Psoas muscle (tissue), 8 donors: ENCODE results near the gene TMEM59L. TPM values are rescaled to one million over a fixed set of nuclear protein-coding genes. Genes with fewer than 3 reads are reported as not detected.
"Not testable (repeated sequence)": the region's sequence is repeated elsewhere in the genome, so short reads cannot be mapped to it uniquely, and the experiment has no call there.

ENCODE experiments used
- ATAC-seq, 4 donors: fragments of 200-7000 bp; cut with Tn5 transposase; one replicate each; pipeline ENCODE4 v1.9.1; 2020; ENCODE audit warnings: moderate library complexity in 3 of 4, mild to moderate bottlenecking in 2 of 4
- DNase-seq, 2 donors: peaks; one replicate each; pipeline ENCODE4 v3.0.0-alpha.2; 2020
- H3K27ac ChIP-seq: fragments of 200-600 bp; one replicate; pipeline ENCODE4 v1.8.0; 2022
- H3K27me3 ChIP-seq, 3 donors: fragments of 200-600 bp in 1 of 3; one replicate each; pipeline versions ENCODE4 v1.6.1 to v1.8.0; 2013 to 2022; ENCODE audit warnings: low read length in 2 of 3, mild to moderate bottlenecking in 2 of 3, moderate library complexity in 1 of 3; ENCODE audit not compliant: insufficient read depth in 3 of 3
- H3K36me3 ChIP-seq, 2 donors: fragments of 200-600 bp in 1 of 2; one replicate each; pipeline versions ENCODE4 v1.6.1 to v1.8.0; 2013 to 2022; ENCODE audit warnings: low read depth in 1 of 2, mild to moderate bottlenecking in 1 of 2, moderate library complexity in 1 of 2; ENCODE audit not compliant: insufficient read depth in 1 of 2
- H3K4me1 ChIP-seq: fragments of 200-600 bp; one replicate; pipeline ENCODE4 v1.8.0; 2022
- H3K4me3 ChIP-seq: fragments of 200-600 bp; one replicate; pipeline ENCODE4 v1.8.0; 2022; ENCODE audit warnings: mild to moderate bottlenecking
- H3K9me3 ChIP-seq: fragments of 200-600 bp; one replicate; pipeline ENCODE4 v1.8.0; 2022
- WGBS, 3 donors: extraction: QIAGEN DNeasy Blood & Tissue Kit; methylation state at CpG; one replicate each; pipeline versions ENCODE4 v1.1.6 to v1.1.7; 2013; 5-methylcytosine and 5-hydroxymethylcytosine counted together
- intact Hi-C, 2 donors: fragments of 100-400 bp; cut with DNase I; formaldehyde crosslinking; loops; one replicate each; pipeline versions ENCODE4 v1.11.0 to v1.14.2; 2022
- polyA plus RNA-seq, 3 donors: library from polyadenylated mRNA; stranded (reverse); fragments of 200-250 nt; gene quantifications; one replicate each; pipeline ENCODE4 v1.2.3, GENCODE V29; 2013
- total RNA-seq, 4 donors: library from RNA; stranded (reverse); fragmentation: NEBNext Ultra II Directional in 2 of 4; extraction: Animal tissue kit (Norgen Biotek cat#: 25700) in 2 of 4; gene quantifications; one replicate each; pipeline versions ENCODE4 v1.2.1 to v1.2.4, GENCODE V29; 2021 to 2023
- TF ChIP-seq, protein P1 (sequence below): fragments of 200-600 bp; IDR thresholded peaks from one replicate; pipeline ENCODE4 v1.8.0; 2022; ENCODE audit warnings: antibody characterized with exemption
- donor health status: healthy with polysubstance abuse.
- donor health status: DM: no; HTN: no; CAD: no; lungs with moderate emphysema.
- donor health status: Bipolar disorder and iron deficiency.
- donor health status: healthy.
- donor health status: DM: yes; HTN: yes; CAD: no.
- donor health status: DM: no; HTN: no; CAD: no.
- donor health status: DM: no; HTN: no; CAD: no.
- donor health status: DM: yes; HTN: yes; CAD: no.

TMEM59L gene
- total and polyA plus RNA-seq, 7 donors, result 0.79 to 4.8 (median 2.5) TPM

DNA sequence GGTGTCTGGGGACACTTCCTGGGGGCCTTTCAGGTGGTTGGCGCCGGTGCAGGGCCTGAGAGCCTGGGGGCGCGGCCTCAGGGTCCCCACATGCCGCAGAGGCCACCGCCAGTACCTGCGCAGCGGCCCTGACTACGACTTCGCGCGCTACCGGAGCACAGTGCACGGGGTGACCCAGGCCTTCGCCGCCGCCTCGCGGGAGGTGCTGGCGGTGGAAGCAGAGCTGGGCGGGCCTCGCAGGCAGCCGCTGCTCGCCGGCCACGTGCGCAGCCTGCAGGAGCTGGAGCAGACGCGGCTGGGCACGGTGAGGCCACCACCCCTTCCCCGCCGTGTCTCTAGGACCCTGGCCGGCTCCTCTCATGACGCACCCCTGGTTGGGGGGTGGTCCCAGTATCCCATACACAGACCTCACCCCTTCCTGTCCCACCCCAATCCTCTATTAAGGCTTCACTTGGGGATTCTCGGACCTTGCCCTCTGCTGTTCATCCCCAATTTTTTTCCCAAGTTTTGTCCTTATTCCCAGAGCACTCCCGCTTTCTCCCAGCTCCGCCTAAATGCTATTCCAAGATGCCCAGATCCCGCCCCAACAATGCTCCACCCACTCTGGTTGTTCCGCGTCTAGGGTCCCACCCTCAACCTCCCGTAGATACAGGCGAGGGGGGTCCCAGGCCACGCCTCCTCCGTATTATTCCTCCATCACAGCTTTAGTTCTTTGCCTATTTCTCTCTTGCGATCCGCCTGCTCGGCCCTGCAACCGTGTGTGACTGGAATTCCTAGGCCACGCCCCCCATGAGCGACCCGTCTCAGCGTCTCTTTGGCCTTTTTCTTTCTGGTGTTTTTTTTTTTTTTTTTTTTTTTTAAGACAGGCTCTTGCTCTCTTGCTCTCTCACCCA is 23.0 kb upstream of the TMEM59L start:
- 11 to 16% (median 12%) methylated on average over 43 to 52 of the region's 52 CpGs for WGBS, 3 donors

GRCh38 chr19:18590273-18591272 is 22.1 kb upstream of the TMEM59L start:
- H3K27me3 ChIP-seq, result no peaks in the 10 kb centered on the region
- DNase-seq, result peak; percentile 76 to 87
- WGBS, 3 donors, result 52 to 66% (median 56%) methylated on average over 40 of the region's 40 CpGs
- TF ChIP-seq, protein P1, sequence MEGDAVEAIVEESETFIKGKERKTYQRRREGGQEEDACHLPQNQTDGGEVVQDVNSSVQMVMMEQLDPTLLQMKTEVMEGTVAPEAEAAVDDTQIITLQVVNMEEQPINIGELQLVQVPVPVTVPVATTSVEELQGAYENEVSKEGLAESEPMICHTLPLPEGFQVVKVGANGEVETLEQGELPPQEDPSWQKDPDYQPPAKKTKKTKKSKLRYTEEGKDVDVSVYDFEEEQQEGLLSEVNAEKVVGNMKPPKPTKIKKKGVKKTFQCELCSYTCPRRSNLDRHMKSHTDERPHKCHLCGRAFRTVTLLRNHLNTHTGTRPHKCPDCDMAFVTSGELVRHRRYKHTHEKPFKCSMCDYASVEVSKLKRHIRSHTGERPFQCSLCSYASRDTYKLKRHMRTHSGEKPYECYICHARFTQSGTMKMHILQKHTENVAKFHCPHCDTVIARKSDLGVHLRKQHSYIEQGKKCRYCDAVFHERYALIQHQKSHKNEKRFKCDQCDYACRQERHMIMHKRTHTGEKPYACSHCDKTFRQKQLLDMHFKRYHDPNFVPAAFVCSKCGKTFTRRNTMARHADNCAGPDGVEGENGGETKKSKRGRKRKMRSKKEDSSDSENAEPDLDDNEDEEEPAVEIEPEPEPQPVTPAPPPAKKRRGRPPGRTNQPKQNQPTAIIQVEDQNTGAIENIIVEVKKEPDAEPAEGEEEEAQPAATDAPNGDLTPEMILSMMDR, result peak; percentile 18
- peaks cover 18% of the 10 kb centered on the region for H3K4me1 ChIP-seq
- no peaks in the 10 kb centered on the region for H3K9me3 ChIP-seq
- intact Hi-C loops, result loop anchor here in 1 of 2 donors (5.0 kb wide), 1 partner anchor 87 kb away; no protein-coding TSS in a partner anchor
- H3K36me3 ChIP-seq, result peaks cover 4 to 16% of the 10 kb centered on the region in 2 donors
- H3K4me3 ChIP-seq, result peak overlapping the region; percentile 78
- peak; percentile 30 to 43 (median 35) for ATAC-seq
- peak overlapping the region; percentile 87 for H3K27ac ChIP-seq

More for the DNA sequence above, 23.0 kb upstream of the TMEM59L start:
- Histone ChIP-seq H3K27ac (peak overlapping the region; percentile 87), H3K9me3 (no peaks in the 10 kb centered on the region), H3K4me3 (peak overlapping the region; percentile 78), H3K36me3 (peaks cover 4 to 16% of the 10 kb centered on the region in 2 donors), H3K27me3 (no peaks in the 10 kb centered on the region), H3K4me1 (peaks cover 12% of the 10 kb centered on the region)
- peak; percentile 75 to 84 for DNase-seq
- TF ChIP-seq, protein P1, result no peak
- peak; percentile 66 to 80 (median 73) for ATAC-seq
- intact Hi-C loops, result loop anchor here in 1 of 2 donors (5.0 kb wide), 1 partner anchor 88 kb away; no protein-coding TSS in a partner anchor

GRCh38 chr19:18591735-18592385 is 20.8 kb upstream of the TMEM59L start:
- Histone ChIP-seq H3K36me3 (peaks cover 4 to 16% of the 10 kb centered on the region in 2 donors), H3K4me3 (no peak overlapping the region), H3K27me3 (no peaks in the 10 kb centered on the region), H3K27ac (no peak overlapping the region), H3K4me1 (peaks cover 18% of the 10 kb centered on the region), H3K9me3 (no peaks in the 10 kb centered on the region)
- ATAC-seq (no peak), DNase-seq (no peak)
- TF ChIP-seq, protein P1, result no peak
- WGBS, 3 donors, result 59 to 73% (median 69%) methylated on average over 22 of the region's 22 CpGs
- intact Hi-C loops, result loop anchor here in 1 of 2 donors (5.0 kb wide), 1 partner anchor 85 kb away; no protein-coding TSS in a partner anchor

DNA sequence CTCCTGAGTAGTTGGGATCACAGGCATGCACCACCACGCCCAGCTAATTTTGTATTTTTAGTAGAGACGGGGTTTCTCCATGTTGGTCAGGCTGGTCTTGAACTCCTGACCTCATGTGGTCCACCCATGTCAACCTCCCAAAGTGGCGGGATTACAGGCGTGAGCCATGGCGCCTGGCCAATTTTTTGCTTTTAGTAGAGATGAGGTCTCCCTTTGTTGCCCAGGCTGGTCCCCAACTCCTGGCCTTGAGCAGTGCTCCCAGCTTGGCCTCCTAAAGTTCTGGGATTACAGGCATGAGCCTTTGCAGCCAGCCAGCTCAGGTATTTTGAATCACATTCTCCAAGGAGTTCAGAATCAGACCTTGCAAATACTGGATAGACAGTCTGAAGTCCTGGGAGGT is 19.9 kb upstream of the TMEM59L start:
- peaks cover 4 to 16% of the 10 kb centered on the region in 2 donors for H3K36me3 ChIP-seq
- H3K4me3 ChIP-seq, H3K27me3 ChIP-seq, DNase-seq, ATAC-seq, H3K27ac ChIP-seq, H3K9me3 ChIP-seq: not testable (repeated sequence)
- intact Hi-C loops, result loop anchor here in 1 of 2 donors (5.0 kb wide), 1 partner anchor 85 kb away; no protein-coding TSS in a partner anchor
- WGBS, 3 donors, result 71 to 83% (median 81%) methylated on average over 5 of the region's 5 CpGs
- peaks cover 18% of the 10 kb centered on the region for H3K4me1 ChIP-seq
